Peyer's patch (tissue), 4 donors: ENCODE results near the gene CNTN4. TPM values are rescaled to one million over a fixed set of nuclear protein-coding genes. Genes with fewer than 3 reads are reported as not detected.

Experiments
- DNase-seq, 3 donors: peaks; one replicate each; pipeline ENCODE4 v3.0.0-alpha.2; 2017 to 2019
- H3K27ac ChIP-seq, 4 donors: fragments of 200-600 bp; sonication (generic); one replicate each; pipeline ENCODE4 v1.5.1; 2016 to 2019
- H3K27me3 ChIP-seq, 2 donors: fragments of 200-600 bp; sonication (generic); one replicate each; pipeline ENCODE4 v1.5.1; 2019
- H3K36me3 ChIP-seq, 3 donors: fragments of 200-600 bp; sonication (generic); one replicate each; pipeline ENCODE4 v1.5.1; 2016 to 2019
- H3K4me1 ChIP-seq, 4 donors: fragments of 200-600 bp; sonication (generic); one replicate each; pipeline ENCODE4 v1.5.1; 2016 to 2019
- H3K4me3 ChIP-seq, 4 donors: fragments of 200-600 bp; sonication (generic); 1 replicate in 3 of 4; 2 replicates in 1 of 4; pipeline ENCODE4 v1.5.1; 2016 to 2019; ENCODE audit warnings: mild to moderate bottlenecking in 1 of 4
- H3K9me3 ChIP-seq, 4 donors: fragments of 200-600 bp; sonication (generic); one replicate each; pipeline ENCODE4 v1.5.1; 2016 to 2019; ENCODE audit warnings: mild to moderate bottlenecking in 1 of 4
- CTCF ChIP-seq, 6 experiments: fragments of 450-650 bp in 4 of 6; fragments of 200-600 bp in 2 of 6; sonication (generic) in 1 of 6; IDR thresholded peaks; one replicate each; pipeline ENCODE4 v1.5.1; 2017 to 2019; ENCODE audit warnings: antibody characterized with exemption in 6 of 6, mild to moderate bottlenecking in 3 of 6, moderate library complexity in 1 of 6
- POLR2A ChIP-seq, 2 donors: fragments of 450-650 bp; IDR thresholded peaks; one replicate each; pipeline ENCODE4 v1.5.1; 2017; ENCODE audit warnings: antibody characterized with exemption in 2 of 2, mild to moderate bottlenecking in 2 of 2, moderate library complexity in 2 of 2
- total RNA-seq, 4 donors: library from RNA; depleted of rRNA; stranded (reverse); fragments of >200 nt; gene quantifications; one replicate each; pipeline ENCODE4 v1.1.0, GENCODE V29; 2016

The CNTN4 gene
- total RNA-seq, 4 donors from 2014 or later = 5.4 to 31.1 (median 19.9) TPM

- Histone ChIP-seq H3K27ac (peak overlapping the region in 1 of 4 donors; percentile 74), H3K9me3 (no peaks in the 10 kb centered on the region), H3K27me3 (no peaks in the 10 kb centered on the region), H3K4me3 (no peak overlapping the region), H3K4me1 (no peaks in the 10 kb centered on the region), H3K36me3 (no peaks in the 10 kb centered on the region)
- TF ChIP-seq CTCF (IDR thresholded peaks at IDR 0.05) = no peak
- no peak for TF ChIP-seq POLR2A (IDR thresholded peaks at IDR 0.05)
- DNase-seq = peak in 2 of 3 donors; percentile 50 to 56
These were observed 772.2 kb downstream of the CNTN4 start for GRCh38 chr3:2870724-2871333.

- no peaks in the 10 kb centered on the region for H3K9me3 ChIP-seq
- no peak overlapping the region for H3K27ac ChIP-seq
- TF ChIP-seq CTCF (IDR thresholded peaks at IDR 0.05) (no peak), POLR2A (IDR thresholded peaks at IDR 0.05) (no peak)
- no peaks in the 10 kb centered on the region for H3K4me1 ChIP-seq
- no peak for DNase-seq
- no peaks in the 10 kb centered on the region for H3K27me3 ChIP-seq
- no peak overlapping the region for H3K4me3 ChIP-seq
- no peaks in the 10 kb centered on the region for H3K36me3 ChIP-seq
These were observed 774.2 kb downstream of the CNTN4 start for GRCh38 chr3:2872884-2873283.

- no peaks in the 10 kb centered on the region for H3K9me3 ChIP-seq
- no peaks in the 10 kb centered on the region for H3K36me3 ChIP-seq
- DNase-seq = no peak
- TF ChIP-seq POLR2A (IDR thresholded peaks at IDR 0.05) = no peak
- TF ChIP-seq CTCF (IDR thresholded peaks at IDR 0.05) = no peak
- no peaks in the 10 kb centered on the region for H3K27me3 ChIP-seq
- H3K4me3 ChIP-seq = no peak overlapping the region
- no peak overlapping the region for H3K27ac ChIP-seq
- no peaks in the 10 kb centered on the region for H3K4me1 ChIP-seq
These were observed 775.3 kb downstream of the CNTN4 start for GRCh38 chr3:2873986-2874385.

- no peak overlapping the region for H3K27ac ChIP-seq
- no peaks in the 10 kb centered on the region for H3K4me1 ChIP-seq
- TF ChIP-seq POLR2A (IDR thresholded peaks at IDR 0.05) (no peak), CTCF (IDR thresholded peaks at IDR 0.05) (no peak)
- no peak for DNase-seq
- no peak overlapping the region for H3K4me3 ChIP-seq
- H3K27me3 ChIP-seq = no peaks in the 10 kb centered on the region
- no peaks in the 10 kb centered on the region for H3K36me3 ChIP-seq
- no peaks in the 10 kb centered on the region for H3K9me3 ChIP-seq
These were observed 777.0 kb downstream of the CNTN4 start for GRCh38 chr3:2875699-2876098.

- no peak for DNase-seq
- no peaks in the 10 kb centered on the region for H3K27me3 ChIP-seq
- H3K4me1 ChIP-seq = no peaks in the 10 kb centered on the region
- H3K36me3 ChIP-seq = no peaks in the 10 kb centered on the region
- TF ChIP-seq POLR2A (IDR thresholded peaks at IDR 0.05) = no peak
- no peak for TF ChIP-seq CTCF (IDR thresholded peaks at IDR 0.05)
- H3K9me3 ChIP-seq = no peaks in the 10 kb centered on the region
- no peak overlapping the region for H3K27ac ChIP-seq
- no peak overlapping the region for H3K4me3 ChIP-seq
These were observed 777.7 kb downstream of the CNTN4 start for GRCh38 chr3:2876362-2876761.

- no peaks in the 10 kb centered on the region for H3K9me3 ChIP-seq
- no peaks in the 10 kb centered on the region for H3K36me3 ChIP-seq
- no peak for TF ChIP-seq POLR2A (IDR thresholded peaks at IDR 0.05)
- TF ChIP-seq CTCF (IDR thresholded peaks at IDR 0.05) = no peak
- H3K27me3 ChIP-seq = no peaks in the 10 kb centered on the region
- H3K4me3 ChIP-seq = no peak overlapping the region
- H3K27ac ChIP-seq = no peak overlapping the region
- no peak for DNase-seq
- no peaks in the 10 kb centered on the region for H3K4me1 ChIP-seq
These were observed 780.4 kb downstream of the CNTN4 start for GRCh38 chr3:2879023-2879422.
